GM12878 (cell line): Measurements from ENCODE around the gene ZNF10. TPM values are rescaled to one million over a fixed set of nuclear protein-coding genes. Genes with fewer than 3 reads are reported as not detected.

Experiments
- ASH2L ChIP-seq: fragments of 300-600, 200-600 bp; sonication (generic); IDR thresholded peaks from 2 replicates; pipeline ENCODE4 v1.6.1; 2017; ENCODE audit warnings: low read depth, mild to moderate bottlenecking, borderline replicate concordance
- BCL3 ChIP-seq: IDR thresholded peaks from 2 replicates; pipeline ENCODE4 v1.6.1; 2011; ENCODE audit warnings: borderline replicate concordance, low read depth, mild to moderate bottlenecking, moderate library complexity, low read length; ENCODE audit not compliant: insufficient read depth, poor library complexity, severe bottlenecking
- CEBPB ChIP-seq, 2 experiments: fragments of 150-350 bp in 1 of 2; IDR thresholded peaks; 2 replicates each; pipeline ENCODE4 v1.6.1; 2012 to 2014; ENCODE audit warnings: low read depth in 2 of 2, low read length in 2 of 2, borderline replicate concordance in 1 of 2, inconsistent platforms in 1 of 2
- CTCF ChIP-seq, 3 experiments: IDR thresholded peaks in 2 of 3; conservative IDR thresholded peaks in 1 of 3; 2 replicates each; pipeline ENCODE4 v1.5.1; 2011; ENCODE audit warnings: low read depth in 3 of 3, low read length in 3 of 3, mild to moderate bottlenecking in 3 of 3, control low read depth in 2 of 3, moderate library complexity in 2 of 3, inconsistent platforms in 1 of 3, mixed read lengths in 1 of 3; ENCODE audit not compliant: control insufficient read depth in 2 of 3, insufficient read depth in 1 of 3; ENCODE audit errors: extremely low read depth in 1 of 3
- EED ChIP-seq: sonication (generic); IDR thresholded peaks from 2 replicates; pipeline ENCODE4 v1.6.1; 2016; ENCODE audit warnings: antibody characterized with exemption, low read depth
- GABPA ChIP-seq: IDR thresholded peaks from 2 replicates; pipeline ENCODE4 v1.6.1; 2014; ENCODE audit warnings: antibody characterized with exemption, low read depth, mild to moderate bottlenecking, inconsistent platforms
- KAT2A ChIP-seq: conservative IDR thresholded peaks from 2 replicates; pipeline ENCODE4 v1.6.1; 2011; ENCODE audit warnings: low read depth, low read length; ENCODE audit not compliant: control insufficient read depth
- MAX ChIP-seq: IDR thresholded peaks from 2 replicates; pipeline ENCODE4 v1.6.1; 2012; ENCODE audit warnings: low read depth, low read length, improper control_type of control experiment
- MTA2 ChIP-seq: fragments of 450-650 bp; IDR thresholded peaks from 2 replicates; pipeline ENCODE4 v1.6.1; 2016; ENCODE audit warnings: low read depth, mild to moderate bottlenecking, moderate library complexity
- MYB ChIP-seq: fragments of 150-350 bp; IDR thresholded peaks from 2 replicates; pipeline ENCODE4 v1.6.1; 2014; ENCODE audit warnings: mild to moderate bottlenecking, low read depth, low read length, borderline replicate concordance
- NBN ChIP-seq: fragments of 450-650 bp; IDR thresholded peaks from 2 replicates; pipeline ENCODE4 v1.6.1; 2016
- NFIC ChIP-seq: IDR thresholded peaks from 2 replicates; pipeline ENCODE4 v1.6.1; 2012; ENCODE audit warnings: low read depth, mild to moderate bottlenecking, inconsistent platforms, low read length, moderate library complexity
- PAX5 ChIP-seq: IDR thresholded peaks from 2 replicates; pipeline ENCODE4 v1.6.1; 2011; ENCODE audit warnings: low read depth, low read length, borderline replicate concordance
- PKNOX1 ChIP-seq: fragments of 450-650 bp; IDR thresholded peaks from 2 replicates; pipeline ENCODE4 v1.6.1; 2016; ENCODE audit warnings: mild to moderate bottlenecking
- RAD51 ChIP-seq: fragments of 450-650 bp; IDR thresholded peaks from 2 replicates; pipeline ENCODE4 v1.6.1; 2016; ENCODE audit warnings: moderate library complexity, mild to moderate bottlenecking, inconsistent platforms
- SMAD5 ChIP-seq: IDR thresholded peaks from 2 replicates; pipeline ENCODE4 v1.6.1; 2016; ENCODE audit warnings: antibody characterized with exemption, low read depth
- SMARCA5 ChIP-seq: fragments of 450-650 bp; IDR thresholded peaks from 2 replicates; pipeline ENCODE4 v1.6.1; 2017; ENCODE audit warnings: mild to moderate bottlenecking
- STAT1 ChIP-seq: fragments of 450-650 bp; conservative IDR thresholded peaks from 2 replicates; pipeline ENCODE4 v1.6.1; 2014; ENCODE audit warnings: antibody characterized with exemption, mild to moderate bottlenecking
- USF2 ChIP-seq: IDR thresholded peaks from 2 replicates; pipeline ENCODE4 v1.6.1; 2011; ENCODE audit warnings: low read depth, low read length, improper control_type of control experiment, borderline replicate concordance
- YBX1 ChIP-seq: fragments of 450-650 bp; IDR thresholded peaks from 2 replicates; pipeline ENCODE4 v1.6.1; 2016; ENCODE audit warnings: antibody characterized with exemption
- ZBED1 ChIP-seq: IDR thresholded peaks from 2 replicates; pipeline ENCODE4 v1.6.1; 2016; ENCODE audit warnings: borderline replicate concordance
- polyA plus RNA-seq, 11 experiments: library from polyadenylated mRNA; depleted of rRNA in 4 of 11; unstranded in 6 of 11; stranded (reverse) in 5 of 11; fragments of >200 nt; fragmentation: Nextera tagmentation in 4 of 11; fragmentation: Illumina TruSeq in 1 of 11; extraction: Ambion mirVana in 4 of 11; extraction: Trizol in 1 of 11; gene quantifications; 1 replicate in 1 of 11; 2 replicates in 10 of 11; pipeline versions ENCODE4 v1.2.1 to v1.2.3, GENCODE V29; 2011 to 2016; ENCODE audit warnings: inconsistent platforms in 2 of 11, missing spikeins in 2 of 11, low read depth in 1 of 11
- total RNA-seq, 4 experiments: library from RNA; depleted of rRNA in 3 of 4; stranded (reverse); fragments of >200 nt in 3 of 4; fragmentation: Illumina TruSeq in 1 of 4; extraction: Trizol in 1 of 4; gene quantifications; 2 replicates each; pipeline versions ENCODE4 v1.2.1 to v1.2.3, GENCODE V29; 2013 to 2021

ZNF10 gene
- total and polyA plus RNA-seq, 10 of the 15 experiments (the other 5 are each of a cell fraction or from before 2014, with no cell fraction given), result 1.7 to 4.2 (median 2.9) TPM

- TF ChIP-seq CTCF (IDR thresholded peaks at IDR 0.05 in 2 of 3, conservative IDR thresholded peaks at IDR 0.05 in 1 of 3; ENCODE audit: control insufficient read depth in 2 of 3, extremely low read depth in 1 of 3, insufficient read depth in 1 of 3, low read depth in 3 of 3, low read length in 3 of 3) (peak; percentile 74 to 96 (median 75)), MYB (peak; percentile 40; the same call in 1 of the 2 replicates), GABPA (peak; percentile 92), USF2 (no peak; the same call in 1 of the 2 replicates), NFIC (no peak), ZBED1 (no peak), RAD51 (no peak), YBX1 (no peak), MTA2 (no peak), SMARCA5 (0 out of 2 replicates have a peak, but pooled peaks have one; percentile 53), PAX5 (peak; percentile 12; the same call in 1 of the 2 replicates), BCL3 (no peak), CEBPB (IDR thresholded peaks at IDR 0.05; ENCODE audit: borderline replicate concordance in 1 of 2, low read depth in 2 of 2, low read length in 2 of 2) (no peak), MAX (no peak), EED (no peak), NBN (peak; percentile 78), PKNOX1 (no peak), KAT2A (no peak), STAT1 (no peak; the same call in none of the 2 replicates), SMAD5 (peak; percentile 49; the same call in 1 of the 2 replicates), ASH2L (peak; percentile 85; the same call in 1 of the 2 replicates)
Measured at GRCh38 chr12:133181238-133181959, 51.0 kb downstream of the ZNF10 start, which contains the start of gene ZNF268 (continued).
